Astrocyte of the spinal cord (primary cell): Measurements from ENCODE around the gene DHX16.

ENCODE experiments used
- DNase-seq: peaks from one replicate; pipeline ENCODE4 v3.0.0; 2011; ENCODE audit warnings: low read depth, low spot score
- H3K4me3 ChIP-seq: 2 replicates; pipeline ENCODE4 v1.5.1; 2011; ENCODE audit warnings: low read depth, mild to moderate bottlenecking, low read length, moderate library complexity
- CTCF ChIP-seq: IDR thresholded peaks from 2 replicates; pipeline ENCODE4 v1.5.1; 2012; ENCODE audit warnings: low read depth, mild to moderate bottlenecking, low read length, inconsistent platforms
- in situ Hi-C: cut with HindIII; loops from 2 replicates; pipeline ENCODE4 v1.10.0; 2017; ENCODE audit warnings: low sequenced_read_pairs

Gene DHX16

GRCh38 chr6:30645989-30646388 is 26.8 kb downstream of the DHX16 start:
- no peak for TF ChIP-seq CTCF
- no peak for DNase-seq
- H3K4me3 ChIP-seq, result no peak overlapping the region
- in situ Hi-C loops, result no loop called here

- in situ Hi-C loops, result no loop called here
- H3K4me3 ChIP-seq, result no peak overlapping the region
- no peak for TF ChIP-seq CTCF
- DNase-seq, result no peak
These were observed 28.0 kb downstream of the DHX16 start for GRCh38 chr6:30644769-30645168.

- no peak overlapping the region for H3K4me3 ChIP-seq
- in situ Hi-C loops, result no loop called here
- DNase-seq, result no peak
- TF ChIP-seq CTCF, result no peak
These were observed 29.1 kb downstream of the DHX16 start for GRCh38 chr6:30643656-30644055.

DNA sequence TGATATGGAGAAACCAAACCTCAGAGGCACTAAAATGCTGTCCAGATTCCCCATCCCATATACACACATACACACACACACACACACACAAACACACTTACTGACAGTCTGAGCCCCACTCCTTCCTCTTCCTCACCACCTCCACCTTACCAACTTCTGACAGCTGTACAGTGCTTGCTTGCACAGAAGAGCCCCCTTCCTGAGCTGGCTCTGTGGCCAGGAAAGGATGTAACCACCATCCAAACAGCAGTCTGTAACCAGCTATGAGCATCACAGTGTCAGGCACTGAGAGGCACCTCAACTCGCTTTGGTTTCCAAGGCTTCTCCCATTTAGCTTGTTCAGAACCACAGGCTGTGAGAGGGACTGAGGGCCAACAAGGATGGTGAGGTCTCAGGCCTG is 31.8 kb downstream of the DHX16 start:
- in situ Hi-C loops, result no loop called here
- no peak for TF ChIP-seq CTCF
- no peak for DNase-seq
- no peak overlapping the region for H3K4me3 ChIP-seq

- TF ChIP-seq CTCF, result no peak
- no peak for DNase-seq
- no peak overlapping the region for H3K4me3 ChIP-seq
- in situ Hi-C loops, result no loop called here
These were observed 32.3 kb downstream of the DHX16 start for GRCh38 chr6:30640481-30640880.

DNA sequence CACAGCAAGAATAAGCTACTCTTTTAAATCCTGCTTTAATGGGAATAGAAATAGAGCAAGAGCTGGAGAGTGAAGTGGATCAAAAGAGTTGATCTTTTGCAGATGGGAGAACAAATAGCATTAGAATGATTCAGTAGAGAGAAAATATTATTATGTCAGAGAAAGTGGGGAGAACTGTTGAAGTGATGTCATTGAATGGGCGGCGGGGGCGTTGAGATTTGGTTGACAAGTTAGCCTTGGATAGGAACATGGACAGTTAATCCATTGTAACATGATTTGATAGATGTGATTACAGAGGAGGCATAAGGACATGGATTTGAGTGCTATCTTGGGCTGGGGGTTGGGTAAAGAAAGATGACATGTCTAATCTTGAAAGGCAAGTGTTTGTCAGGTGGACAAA is 37.0 kb downstream of the DHX16 start:
- H3K4me3 ChIP-seq, result no peak overlapping the region
- in situ Hi-C loops, result no loop called here
- no peak for DNase-seq
- no peak for TF ChIP-seq CTCF
